GM19238 (cell line): ENCODE measurements around the gene RABGAP1L.
"Not testable (repeated sequence)": the region's sequence is repeated elsewhere in the genome, so short reads cannot be mapped to it uniquely, and the experiment has no call there.

Experiments
- DNase-seq: peaks from one replicate; pipeline ENCODE4 v3.0.0; 2011; ENCODE audit warnings: low spot score; ENCODE audit not compliant: insufficient read length

RABGAP1L gene

DNA sequence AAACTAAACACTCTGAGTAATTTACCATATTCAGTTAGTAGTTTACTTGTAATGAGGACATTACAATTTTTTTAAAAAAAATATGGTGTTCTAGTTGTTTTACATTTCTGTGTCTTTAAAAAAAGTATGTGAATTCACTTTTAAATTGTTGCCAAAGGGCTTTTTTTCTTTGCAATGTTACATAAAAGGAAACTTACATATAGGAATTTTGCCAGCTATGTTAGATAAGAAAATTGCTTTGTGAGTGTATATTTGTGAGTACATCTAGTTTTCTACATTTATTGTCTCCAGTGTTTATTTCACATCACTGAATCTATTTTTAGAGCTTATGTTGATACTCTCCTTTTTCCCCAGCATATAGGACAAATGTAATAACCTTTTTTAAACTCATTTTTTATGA lies 495.2 kb downstream of the RABGAP1L start:
- no peak for DNase-seq

DNA sequence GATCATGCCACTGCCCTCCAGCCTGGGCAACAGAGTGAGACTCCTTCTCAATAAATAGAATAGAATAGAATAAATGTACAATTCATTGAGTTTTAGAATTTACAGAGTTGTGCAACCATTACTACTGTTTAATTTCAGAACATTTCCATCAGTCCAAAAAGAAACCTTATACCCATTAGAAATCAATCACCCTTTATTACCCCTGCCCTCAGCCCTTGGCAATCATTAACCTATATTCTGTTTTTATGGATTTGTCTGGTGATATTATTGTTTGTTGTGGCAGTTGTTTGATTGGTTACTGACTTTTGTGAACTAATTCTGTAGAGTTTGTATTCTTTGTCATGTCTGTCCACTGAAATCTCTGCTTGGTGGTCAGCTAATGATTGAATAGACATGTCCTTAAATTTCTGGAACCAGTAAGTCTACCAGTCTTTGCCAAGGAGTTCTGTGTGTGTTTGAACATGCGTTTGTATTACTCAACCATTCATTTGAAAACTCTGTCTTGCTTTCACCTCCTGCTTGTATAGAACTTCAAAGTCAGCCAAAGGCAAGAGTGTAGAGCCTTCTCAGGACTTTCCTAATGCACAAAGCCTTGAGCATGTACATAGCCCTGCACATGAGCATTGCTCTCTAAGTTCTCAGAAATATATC lies 497.2 kb downstream of the RABGAP1L start:
- DNase-seq, result no peak

DNA sequence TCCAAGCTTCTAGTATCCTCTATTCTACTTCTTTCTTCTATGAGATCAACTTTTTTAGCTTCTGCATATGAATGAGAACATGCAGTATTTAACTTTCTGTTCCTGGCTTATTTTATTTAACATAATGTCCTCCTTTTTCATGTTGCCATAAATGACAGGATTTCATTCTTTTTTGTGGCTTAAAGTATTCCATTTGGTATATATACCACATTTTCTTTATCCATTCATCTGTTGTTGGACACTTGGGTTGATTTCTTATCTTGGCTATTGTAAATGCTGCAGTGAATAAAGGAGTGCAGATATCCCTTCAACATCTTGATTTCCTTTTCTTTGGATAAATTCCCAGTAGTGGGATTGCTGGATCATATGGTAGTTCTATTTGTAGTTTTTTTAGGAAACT lies 498.1 kb downstream of the RABGAP1L start:
- no peak for DNase-seq

DNA sequence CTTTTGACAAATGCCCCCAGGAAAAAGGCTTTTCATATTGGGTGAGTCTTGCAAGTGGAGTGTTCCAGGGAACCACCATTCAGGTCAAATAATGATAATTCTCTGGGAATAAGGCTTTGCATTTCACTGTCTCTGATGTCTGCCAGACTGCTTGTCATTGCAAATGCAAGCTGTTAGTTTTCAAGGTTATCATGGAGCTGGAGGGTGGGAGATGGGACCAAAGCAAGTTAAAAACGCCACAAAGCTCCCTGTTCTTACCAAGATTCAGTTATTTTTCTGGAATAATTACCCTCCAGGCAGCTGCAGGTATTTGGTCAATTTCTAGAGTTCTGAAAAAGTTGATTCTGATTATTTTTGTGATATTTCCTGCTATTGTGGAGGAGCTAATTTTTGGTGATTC lies 498.6 kb downstream of the RABGAP1L start:
- no peak for DNase-seq

DNA sequence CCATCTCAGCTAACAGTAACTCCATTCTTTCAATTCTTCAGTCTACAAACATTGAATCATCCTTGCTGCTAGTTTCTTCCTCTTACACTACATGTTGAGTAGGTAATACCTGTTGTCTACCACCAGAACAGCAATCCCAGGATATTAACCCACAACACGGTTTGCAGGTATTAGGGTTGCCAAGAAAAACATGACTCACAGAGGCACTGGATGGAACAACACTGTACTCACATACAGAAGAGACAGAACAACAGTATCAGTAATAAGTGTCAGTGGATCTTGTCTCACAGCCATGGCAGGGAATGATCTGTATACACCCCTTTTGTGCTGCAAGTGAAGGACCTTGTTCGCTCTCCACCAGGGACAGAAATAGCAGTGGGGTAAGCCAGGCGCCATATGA lies 500.5 kb downstream of the RABGAP1L start:
- no peak for DNase-seq

DNA sequence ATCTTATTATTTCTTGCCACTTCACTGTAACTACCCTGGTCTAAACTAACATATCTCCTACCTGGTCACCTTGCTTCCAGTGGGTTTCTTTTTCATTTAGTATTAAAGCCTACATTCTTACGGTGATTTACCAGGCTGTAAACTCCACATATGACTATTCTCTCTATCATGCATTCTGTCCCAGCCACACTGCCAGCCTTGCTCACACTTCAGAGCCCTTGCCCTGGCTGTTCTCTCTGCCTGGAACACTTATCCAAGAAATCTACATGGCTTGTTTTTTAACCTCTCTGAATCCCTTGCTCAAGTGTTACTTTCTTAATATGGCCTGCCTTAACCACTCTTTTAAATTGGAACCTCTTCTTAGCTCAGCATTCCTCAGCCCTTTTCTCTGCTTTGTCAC lies 501.2 kb downstream of the RABGAP1L start:
- DNase-seq, result no peak

DNA sequence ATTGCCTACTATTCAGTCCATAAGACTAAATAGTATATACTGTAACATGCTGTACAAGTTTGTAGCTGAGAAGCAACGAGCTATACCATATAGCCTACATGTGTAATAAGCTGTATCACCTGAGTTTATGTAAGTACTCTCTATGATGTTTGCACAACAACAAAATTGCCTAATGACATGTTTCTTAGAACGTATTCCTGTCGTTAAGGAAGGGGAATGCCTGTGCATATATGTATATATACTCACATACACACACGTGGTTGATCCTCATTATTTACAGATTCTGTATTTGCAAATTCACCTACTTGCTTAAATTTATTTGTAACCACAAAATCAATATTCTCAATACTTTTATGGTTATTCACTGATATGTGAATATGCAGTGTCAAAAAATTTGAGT lies 504.0 kb downstream of the RABGAP1L start:
- no peak for DNase-seq

DNA sequence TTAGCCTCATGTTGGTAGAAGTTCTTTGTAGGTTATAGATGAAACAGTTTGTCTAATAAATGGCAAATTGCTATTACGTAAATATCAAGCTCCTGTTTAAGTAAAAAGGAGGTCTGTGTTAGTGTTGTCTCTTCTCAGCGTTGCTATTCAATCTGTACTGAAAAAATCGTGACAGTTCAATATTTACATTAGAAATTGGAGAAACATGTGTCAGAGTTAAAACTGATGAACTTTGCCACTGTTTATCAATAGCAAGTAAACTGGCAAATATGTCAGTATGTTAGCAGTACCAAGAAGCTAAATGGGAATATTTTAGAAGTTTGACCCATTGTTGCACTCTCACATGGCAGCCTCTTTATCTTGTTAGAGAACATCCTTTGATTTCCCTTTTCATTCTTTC lies 506.9 kb downstream of the RABGAP1L start:
- no peak for DNase-seq

DNA sequence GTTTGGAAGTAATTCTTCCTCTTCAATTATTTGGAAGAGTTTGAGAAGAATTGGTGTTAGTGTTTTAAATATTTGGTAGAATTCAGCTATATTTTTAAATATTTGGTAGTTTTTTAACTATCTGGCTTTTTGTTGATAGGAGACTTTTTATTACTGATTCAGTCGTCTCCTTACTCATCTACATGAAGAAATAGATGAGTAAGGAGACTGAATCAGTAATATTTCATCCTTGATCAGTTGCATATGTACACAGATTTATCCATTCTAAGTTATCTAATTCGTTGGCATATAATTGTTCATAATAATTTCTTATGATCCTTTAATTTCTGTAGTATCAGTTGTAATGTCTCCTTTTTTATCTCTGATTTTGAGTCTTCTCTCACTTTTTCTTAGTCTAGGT lies 512.5 kb downstream of the RABGAP1L start:
- no peak for DNase-seq

DNA sequence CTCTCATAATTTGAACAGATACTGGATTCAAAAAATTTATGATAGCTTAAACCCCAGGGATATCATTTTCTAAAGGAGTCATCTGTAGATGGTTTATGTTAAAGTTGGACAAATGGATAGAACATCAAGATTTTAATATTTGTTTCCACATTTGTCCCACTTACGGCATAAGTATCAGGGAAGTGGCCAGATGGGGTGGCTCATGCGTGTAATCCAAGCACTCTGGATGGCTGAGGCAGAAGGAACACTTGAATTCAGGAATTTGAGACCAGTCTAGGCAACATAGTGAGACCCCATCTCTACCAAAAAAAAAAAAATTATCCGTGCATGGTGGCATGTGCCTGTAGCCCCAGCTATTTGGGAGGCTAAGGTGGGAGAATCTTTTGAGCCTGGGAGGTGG lies 517.5 kb downstream of the RABGAP1L start:
- no peak for DNase-seq

DNA sequence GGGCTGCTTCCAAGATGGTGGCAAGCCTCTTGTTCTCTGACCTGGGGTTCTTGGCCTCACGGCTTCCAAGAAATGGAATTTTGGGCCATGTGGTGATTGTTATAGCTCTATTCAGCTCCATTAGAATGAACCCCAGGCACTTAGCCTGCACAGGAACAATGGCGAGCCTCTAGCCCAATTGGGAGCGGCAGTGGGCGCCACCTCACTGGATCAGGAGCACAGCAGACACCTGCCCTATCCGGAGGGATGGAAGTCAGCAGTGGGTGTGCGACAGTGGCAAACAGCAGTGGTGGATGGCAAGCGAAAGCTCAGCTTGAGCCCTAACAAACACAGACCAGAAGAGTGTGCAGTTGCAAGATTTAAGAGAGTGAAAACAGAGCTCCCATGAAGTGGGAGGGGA lies 519.3 kb downstream of the RABGAP1L start:
- no peak for DNase-seq

DNA sequence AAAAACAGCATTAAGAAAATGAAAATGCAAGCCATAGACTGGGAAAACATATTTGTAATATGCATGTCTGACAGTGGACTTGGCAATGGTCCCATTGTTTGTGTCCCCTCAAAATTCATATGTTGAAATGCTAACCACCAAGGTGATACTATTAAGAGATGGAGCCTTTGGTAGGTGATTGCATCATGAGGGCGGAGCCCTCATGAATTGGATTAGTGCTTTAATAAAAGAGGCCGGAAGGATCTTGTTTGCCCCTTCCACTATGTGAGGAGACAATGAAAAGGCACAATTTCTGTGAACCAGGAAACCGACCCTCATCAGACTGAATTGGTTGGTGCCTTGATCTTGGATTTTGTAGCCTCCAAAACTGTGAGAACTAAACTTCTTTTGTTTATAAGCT lies 520.8 kb downstream of the RABGAP1L start:
- no peak for DNase-seq

DNA sequence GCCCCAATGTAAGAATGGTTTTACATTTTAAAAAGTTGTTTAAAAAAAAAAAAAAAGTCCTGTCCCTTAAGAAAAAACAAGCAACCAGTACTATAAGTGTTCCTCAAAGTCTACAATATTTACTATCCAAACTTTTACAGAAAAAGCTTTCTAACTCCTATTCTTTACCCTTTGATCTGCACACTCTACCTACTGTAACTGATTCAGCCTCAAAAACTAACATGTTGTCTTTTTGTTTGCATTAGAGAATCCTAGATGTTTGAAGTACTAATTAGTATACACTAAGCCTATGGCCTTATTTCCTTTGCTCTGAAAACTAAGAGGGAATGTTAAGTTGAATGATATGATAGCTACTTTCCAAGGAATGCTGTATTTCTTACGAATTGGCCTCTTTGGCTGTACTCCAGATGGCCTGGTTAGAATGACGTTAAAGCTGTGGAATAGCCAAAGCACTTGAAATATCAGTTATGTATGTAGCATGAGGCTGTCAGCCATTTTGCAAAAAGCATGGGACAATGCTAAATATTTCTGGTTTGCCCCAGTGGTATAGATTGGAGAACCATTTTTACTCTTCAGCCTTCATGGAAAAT lies 523.2 kb downstream of the RABGAP1L start:
- DNase-seq, result no peak

DNA sequence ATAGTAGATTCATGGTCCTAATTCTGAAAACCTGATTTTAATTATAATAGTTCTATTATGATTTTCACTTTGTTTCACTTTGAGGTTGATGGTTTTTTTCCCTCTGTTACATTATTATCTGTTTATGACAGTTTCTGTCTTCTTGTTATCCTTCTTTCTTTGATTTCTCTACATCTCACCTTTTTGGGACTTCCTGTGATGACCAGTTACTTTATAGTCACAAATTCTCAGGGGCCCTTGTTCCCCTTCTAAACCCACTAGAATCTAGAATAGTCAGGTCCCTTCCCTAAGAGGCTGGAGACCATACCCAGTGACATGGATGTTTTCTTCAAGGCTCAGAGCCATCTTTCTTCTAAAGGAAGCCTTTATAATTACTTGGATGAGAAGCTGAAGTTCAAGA lies 526.9 kb downstream of the RABGAP1L start:
- DNase-seq, result no peak

DNA sequence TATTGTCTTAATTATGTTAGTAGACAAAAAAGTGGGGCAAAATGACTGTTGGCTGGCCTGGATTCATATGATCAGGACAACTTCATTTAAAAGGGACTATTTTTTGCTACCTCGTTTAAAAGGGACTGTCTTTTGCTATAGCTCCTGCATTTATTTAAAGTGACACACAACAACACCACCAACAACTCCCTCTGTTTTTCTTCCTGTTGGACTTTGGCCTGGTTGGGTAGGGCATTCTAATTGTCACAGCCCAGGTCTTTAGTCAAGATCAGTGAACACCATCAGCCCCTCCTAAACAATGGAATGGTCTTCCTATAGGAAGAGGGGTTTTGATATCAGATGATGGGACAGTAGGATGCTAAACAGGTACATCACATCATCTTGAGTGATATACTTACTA lies 530.2 kb downstream of the RABGAP1L start:
- no peak for DNase-seq

DNA sequence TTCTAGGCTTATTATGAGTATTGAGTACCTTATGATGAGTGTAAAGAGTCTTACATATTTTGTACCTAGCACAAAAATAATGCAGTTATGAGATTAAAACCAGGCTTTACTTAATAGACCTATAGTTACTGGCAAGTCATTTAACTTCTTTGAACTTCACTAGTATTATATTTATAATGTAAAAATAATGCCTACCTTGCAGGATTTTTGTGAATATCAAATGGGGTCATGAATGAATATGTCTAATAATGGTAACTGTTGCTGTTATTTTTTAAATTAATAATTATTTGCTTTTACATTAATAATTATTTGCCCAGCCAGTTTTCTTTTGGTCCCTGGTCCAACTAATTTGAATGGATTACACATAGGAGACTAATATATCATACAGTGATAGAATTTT lies 530.9 kb downstream of the RABGAP1L start:
- no peak for DNase-seq

DNA sequence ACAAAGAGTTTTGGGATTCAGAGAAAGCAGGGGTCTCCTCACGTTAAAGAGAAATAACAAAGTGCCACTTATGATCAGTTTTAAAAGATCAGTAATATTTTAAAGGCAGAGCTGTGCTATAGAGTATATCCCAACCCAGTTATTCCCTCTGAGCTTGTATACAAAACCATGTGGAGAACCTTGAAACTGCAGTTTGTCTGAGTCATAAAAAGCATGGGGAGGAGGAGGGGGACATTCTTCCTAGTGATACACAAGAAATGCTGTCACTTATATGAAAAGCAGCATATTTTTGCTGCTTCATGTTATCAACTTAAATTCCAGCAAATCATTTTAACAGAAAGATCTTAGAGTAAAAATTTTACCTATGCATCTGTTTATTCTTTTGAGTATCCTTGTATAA lies 533.0 kb downstream of the RABGAP1L start:
- DNase-seq, result no peak

DNA sequence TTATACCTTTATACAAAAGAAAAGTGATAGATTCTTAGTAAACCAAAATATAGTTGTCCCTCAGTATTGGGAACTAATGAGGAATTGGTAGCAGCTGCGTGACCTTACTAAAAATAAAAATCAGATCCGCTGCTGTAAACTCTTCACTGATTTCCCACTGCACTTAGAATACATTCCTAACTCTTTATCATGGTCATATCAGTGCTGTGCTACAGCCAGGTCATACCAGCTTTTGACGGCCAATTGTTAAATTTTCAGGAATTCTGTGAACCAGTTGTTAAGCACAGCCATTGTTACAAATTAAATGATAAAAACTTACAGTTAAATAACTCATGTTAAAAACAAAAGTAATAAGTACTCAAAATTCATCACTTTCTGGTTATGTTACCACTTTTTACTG lies 533.8 kb downstream of the RABGAP1L start:
- DNase-seq, result no peak

DNA sequence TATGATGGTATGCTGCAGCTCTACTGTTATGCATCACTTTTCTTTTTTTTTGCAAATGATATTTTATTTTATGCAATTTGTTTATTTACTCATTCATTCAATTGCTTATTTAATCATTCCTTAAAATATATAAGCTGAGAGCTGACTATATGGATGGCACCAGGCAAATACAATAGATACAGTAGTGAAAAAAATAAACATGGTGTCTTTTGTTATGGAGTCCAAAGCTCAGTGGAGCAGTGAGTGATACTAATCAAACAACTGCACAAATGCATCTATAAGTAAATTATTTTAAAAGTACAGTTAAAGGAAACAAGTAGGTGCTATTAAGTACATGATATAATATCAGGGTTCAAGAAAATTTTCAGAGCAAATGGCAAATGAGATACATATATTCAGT lies 534.2 kb downstream of the RABGAP1L start:
- DNase-seq, result not testable (repeated sequence)

DNA sequence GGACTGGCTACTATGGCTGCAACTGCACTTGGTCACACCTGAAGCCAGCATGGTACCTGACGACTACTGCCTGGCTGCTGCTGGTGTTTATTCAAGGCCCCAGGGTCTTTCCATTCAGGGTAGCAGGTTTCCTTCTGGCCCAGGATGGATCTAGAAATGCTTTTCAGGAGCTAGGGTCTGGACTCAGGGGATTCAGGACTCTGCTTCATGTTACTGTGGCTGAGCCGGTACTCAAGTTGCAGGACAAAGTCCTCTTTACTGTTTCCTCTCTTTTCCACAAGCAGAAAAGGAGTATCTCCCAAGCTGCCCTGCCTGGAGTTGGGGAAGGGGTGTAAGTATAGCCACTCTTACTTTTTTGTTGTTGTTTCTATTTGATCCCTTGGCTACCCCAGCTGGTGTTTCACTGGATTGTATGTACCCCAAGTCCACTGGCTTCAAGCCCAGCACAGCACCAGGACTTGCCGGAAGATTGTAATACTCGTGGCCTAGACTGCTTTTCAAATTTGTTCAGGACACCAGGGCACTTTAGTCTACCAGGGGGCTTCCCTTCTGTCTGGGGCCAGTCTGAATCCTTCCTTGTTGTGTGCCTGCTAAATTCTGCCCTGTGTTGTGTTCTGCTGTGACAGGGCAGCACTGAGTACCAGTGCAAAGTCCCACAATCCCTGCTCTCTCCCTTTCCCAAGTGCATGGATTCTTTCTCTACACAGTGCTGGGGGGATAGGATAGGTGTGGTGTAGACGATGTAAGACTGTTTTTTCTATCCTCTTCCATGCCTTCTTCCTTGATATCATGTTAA lies 536.9 kb downstream of the RABGAP1L start:
- no peak for DNase-seq

DNA sequence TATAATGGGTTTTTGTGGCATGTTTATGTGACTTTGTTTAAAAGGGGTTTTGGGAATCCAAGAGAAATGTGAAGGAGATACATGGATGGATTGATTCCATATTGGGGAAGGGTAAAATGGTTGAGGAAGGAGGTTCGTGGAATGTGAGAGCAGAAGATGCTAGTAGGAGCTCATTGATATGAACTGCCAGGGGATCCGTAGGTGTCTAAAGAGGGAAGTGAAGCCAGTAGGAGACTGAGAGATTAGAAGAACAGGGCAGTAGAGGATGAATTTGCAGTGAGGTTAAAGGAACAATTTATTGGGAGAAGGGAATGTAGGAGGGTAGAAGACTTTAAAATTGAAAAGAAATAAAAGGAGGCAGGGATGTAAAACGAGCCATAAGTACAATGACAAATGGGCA lies 541.0 kb downstream of the RABGAP1L start:
- no peak for DNase-seq

DNA sequence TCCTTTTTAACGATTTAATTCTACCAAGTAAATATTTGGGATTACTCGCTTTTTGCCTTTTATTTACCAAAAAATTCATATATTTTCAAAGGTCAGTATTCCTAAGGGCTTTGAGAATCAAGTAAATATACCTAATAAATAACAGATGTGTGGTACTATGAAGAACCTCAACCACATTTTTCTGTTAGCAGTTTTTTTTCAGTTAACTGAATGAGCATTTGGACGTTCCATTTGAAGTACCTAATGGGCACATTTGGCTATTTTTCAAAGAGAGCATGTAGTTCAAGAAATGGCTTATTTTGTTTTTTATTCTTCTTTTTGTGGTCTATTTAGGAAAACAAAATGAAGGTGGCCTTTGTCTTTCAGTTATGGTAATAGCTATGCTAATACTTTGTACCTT lies 541.5 kb downstream of the RABGAP1L start:
- DNase-seq, result no peak

DNA sequence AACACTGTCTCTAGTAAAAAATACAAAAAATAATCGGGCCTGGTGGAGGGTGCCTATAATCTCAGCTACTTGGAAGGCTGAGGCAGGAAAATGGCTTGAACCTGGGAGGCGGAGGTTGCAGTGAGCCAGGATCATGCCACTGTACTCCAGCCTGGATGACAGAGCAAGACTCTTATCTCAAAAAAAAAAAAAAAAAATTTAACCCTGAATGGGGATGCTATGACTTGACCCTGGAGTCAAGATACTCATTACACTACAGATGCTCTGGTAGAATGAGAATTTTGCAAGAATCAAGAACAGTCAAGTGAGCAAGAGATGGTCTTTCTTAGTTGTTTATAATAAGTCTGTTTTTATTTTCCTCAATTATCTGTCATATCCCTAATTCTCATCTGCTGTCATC lies 542.2 kb downstream of the RABGAP1L start:
- no peak for DNase-seq
